Thyroid gland (tissue), 4 donors: Measurements from ENCODE around the gene CUL5.

ENCODE experiments used
- POLR2A ChIP-seq, 2 donors: fragments of 450-650 bp; IDR thresholded peaks; one replicate each; pipeline ENCODE4 v1.6.1; 2017; ENCODE audit warnings: antibody characterized with exemption in 2 of 2, mild to moderate bottlenecking in 2 of 2, moderate library complexity in 1 of 2
- TF ChIP-seq, protein P1 (sequence below), 6 experiments: fragments of 200-600 bp in 3 of 6; fragments of 450-650 bp in 3 of 6; sonication (generic) in 3 of 6; IDR thresholded peaks; one replicate each; pipeline ENCODE4 v1.5.1; 2016 to 2019; ENCODE audit warnings: antibody characterized with exemption in 6 of 6, mild to moderate bottlenecking in 2 of 6, inconsistent platforms in 1 of 6, moderate library complexity in 1 of 6

DNA sequence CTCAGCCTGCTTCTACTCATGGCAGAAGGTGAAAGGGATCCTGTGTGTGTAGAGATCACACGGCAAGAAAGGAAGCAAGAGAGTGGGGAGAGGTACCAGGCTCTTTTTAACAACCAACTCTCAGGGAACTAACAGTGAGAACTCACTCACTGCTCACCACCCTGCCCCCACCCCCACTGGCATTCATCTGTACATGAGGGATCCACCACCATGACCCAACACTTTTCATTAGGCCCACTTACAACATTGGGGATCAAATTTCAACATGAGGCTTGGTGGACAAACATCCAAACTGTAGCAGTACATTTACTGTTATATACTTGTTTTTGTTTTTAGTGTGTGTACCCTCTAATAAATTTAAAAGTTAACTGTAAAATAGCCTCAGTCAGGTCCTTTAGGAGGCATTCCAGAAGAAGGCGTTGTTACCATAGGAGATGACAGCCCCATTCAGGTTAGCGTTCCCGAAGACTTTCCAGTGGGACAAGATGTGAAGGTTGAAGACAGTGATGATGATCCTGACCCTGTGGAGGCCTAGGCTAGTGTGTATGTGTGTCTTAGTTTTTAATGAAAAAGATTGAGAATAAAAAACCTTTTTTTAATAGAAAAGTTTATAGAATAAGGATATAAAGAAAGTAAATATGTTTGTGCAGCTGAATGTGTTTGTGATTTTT lies 11.3 kb downstream of the CUL5 start:
- TF ChIP-seq, protein P1, sequence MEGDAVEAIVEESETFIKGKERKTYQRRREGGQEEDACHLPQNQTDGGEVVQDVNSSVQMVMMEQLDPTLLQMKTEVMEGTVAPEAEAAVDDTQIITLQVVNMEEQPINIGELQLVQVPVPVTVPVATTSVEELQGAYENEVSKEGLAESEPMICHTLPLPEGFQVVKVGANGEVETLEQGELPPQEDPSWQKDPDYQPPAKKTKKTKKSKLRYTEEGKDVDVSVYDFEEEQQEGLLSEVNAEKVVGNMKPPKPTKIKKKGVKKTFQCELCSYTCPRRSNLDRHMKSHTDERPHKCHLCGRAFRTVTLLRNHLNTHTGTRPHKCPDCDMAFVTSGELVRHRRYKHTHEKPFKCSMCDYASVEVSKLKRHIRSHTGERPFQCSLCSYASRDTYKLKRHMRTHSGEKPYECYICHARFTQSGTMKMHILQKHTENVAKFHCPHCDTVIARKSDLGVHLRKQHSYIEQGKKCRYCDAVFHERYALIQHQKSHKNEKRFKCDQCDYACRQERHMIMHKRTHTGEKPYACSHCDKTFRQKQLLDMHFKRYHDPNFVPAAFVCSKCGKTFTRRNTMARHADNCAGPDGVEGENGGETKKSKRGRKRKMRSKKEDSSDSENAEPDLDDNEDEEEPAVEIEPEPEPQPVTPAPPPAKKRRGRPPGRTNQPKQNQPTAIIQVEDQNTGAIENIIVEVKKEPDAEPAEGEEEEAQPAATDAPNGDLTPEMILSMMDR (IDR thresholded peaks at IDR 0.05), result no peak
- no peak for TF ChIP-seq POLR2A (IDR thresholded peaks at IDR 0.05)
